Stimulated activated memory B cell treated with anti-CD40 and anti-IgM and Interleukin-4, amounts not matched to agents 10 μg/mL and 1 μg/mL and 100 μg/mL, for 72 hours (primary cell): ENCODE data around the gene GLT6D1.
"Not testable (repeated sequence)": the region's sequence is repeated elsewhere in the genome, so short reads cannot be mapped to it uniquely, and the experiment has no call there.

Source experiments
- ATAC-seq: fragments of 150-1000 bp; cut with Tn5 transposase; 2 replicates; pipeline ENCODE4 v1.10.0; 2021
- H3K27ac Mint-ChIP-seq: one replicate; pipeline ENCODE4 v1.8.0; 2022; ENCODE audit warnings: mild to moderate bottlenecking, mixed read lengths
- H3K27me3 Mint-ChIP-seq: one replicate; pipeline ENCODE4 v1.8.0; 2022; ENCODE audit warnings: mixed read lengths
- H3K36me3 Mint-ChIP-seq: one replicate; pipeline ENCODE4 v1.8.0; 2022; ENCODE audit warnings: mixed read lengths
- H3K4me1 Mint-ChIP-seq: one replicate; pipeline ENCODE4 v1.8.0; 2022; ENCODE audit warnings: mixed read lengths
- H3K4me3 Mint-ChIP-seq: one replicate; pipeline ENCODE4 v1.8.0; 2022; ENCODE audit warnings: mild to moderate bottlenecking, moderate library complexity, mixed read lengths
- H3K9me3 Mint-ChIP-seq: one replicate; pipeline ENCODE4 v1.8.0; 2022; ENCODE audit warnings: mixed read lengths

The GLT6D1 gene

DNA sequence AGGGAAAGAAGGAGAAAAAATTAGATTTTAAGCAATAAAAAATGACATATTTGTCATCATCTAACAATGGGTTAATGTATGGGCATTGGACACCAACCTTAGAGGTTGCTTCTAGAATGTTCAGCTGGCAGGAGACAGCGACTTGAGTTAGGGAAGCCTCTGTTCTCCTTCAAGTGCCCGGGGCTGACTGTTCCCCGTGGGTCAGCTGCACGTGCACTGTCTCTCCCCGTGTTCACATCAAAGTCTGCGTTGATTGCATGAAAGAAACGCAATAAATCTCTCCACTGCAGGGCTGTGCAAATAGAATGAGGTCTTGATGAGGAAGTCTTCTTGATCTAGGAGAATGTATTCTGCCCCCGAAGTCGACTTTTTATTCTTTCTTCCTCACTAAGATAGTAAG lies at the start of gene GLT6D1:
GLT6D1 (minus strand) TSS at position 345 of the 400 bp plus-strand sequence. CDS start 353 bp downstream, outside the sequence.
- no peak within 1 kb of the TSS for H3K27ac Mint-ChIP-seq
- peaks cover 15% of the 10 kb centered on the region for H3K9me3 Mint-ChIP-seq
- ATAC-seq: no peak
- H3K27me3 Mint-ChIP-seq: peaks cover 40% of the 10 kb centered on the region
- H3K36me3 Mint-ChIP-seq: peaks cover 5% of the 10 kb centered on the region
- no peak within 1 kb of the TSS for H3K4me3 Mint-ChIP-seq
- H3K4me1 Mint-ChIP-seq: no peaks in the 10 kb centered on the region

DNA sequence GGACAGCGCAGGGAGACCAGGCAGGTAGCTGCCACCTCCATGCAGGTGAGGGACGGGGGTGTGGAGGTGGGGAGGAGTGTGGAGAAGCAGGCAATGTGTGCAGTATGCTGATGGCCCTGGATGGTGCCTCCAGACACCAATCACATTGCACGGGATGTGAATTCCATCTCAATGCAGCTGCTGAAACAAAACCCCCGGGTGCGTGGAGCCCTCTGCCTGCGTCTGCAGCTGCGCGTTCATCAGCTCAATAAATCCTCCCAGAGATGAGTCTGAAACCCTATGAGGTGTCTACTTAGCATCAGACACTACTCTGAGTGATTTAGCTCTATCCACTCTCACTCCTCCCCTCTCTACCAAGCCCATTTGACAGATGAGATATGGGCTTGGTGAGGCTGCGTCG lies 49.7 kb upstream of the GLT6D1 start:
- H3K4me3 Mint-ChIP-seq: no peak overlapping the region
- no peaks in the 10 kb centered on the region for H3K4me1 Mint-ChIP-seq
- H3K27me3 Mint-ChIP-seq: peaks cover 35% of the 10 kb centered on the region
- peaks cover 3% of the 10 kb centered on the region for H3K9me3 Mint-ChIP-seq
- ATAC-seq: no peak
- no peaks in the 10 kb centered on the region for H3K36me3 Mint-ChIP-seq
- no peak overlapping the region for H3K27ac Mint-ChIP-seq

DNA sequence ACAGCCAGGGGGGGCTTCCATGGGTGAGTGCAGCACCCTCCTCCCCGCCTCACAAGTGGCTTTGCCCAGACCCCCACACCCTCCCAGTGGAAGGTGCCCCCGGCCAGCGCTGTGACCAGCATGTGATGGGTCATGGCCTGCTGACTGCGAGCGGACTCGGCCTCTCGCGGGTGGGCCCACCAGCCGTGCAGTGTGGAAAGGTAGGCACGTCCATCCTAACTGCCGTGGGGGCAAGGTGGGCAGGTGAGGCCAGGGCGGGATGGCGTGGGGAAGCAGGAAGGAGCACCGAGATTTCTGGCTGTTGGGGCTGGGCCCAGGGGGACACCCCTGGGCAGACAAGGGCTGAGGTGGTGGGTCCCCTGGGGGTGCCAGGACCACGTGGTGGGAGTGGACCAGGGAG lies 47.9 kb upstream of the GLT6D1 start:
- no peak for ATAC-seq
- H3K9me3 Mint-ChIP-seq: peaks cover 3% of the 10 kb centered on the region
- H3K4me3 Mint-ChIP-seq: no peak overlapping the region
- peaks cover 40% of the 10 kb centered on the region for H3K27me3 Mint-ChIP-seq
- no peaks in the 10 kb centered on the region for H3K4me1 Mint-ChIP-seq
- no peak overlapping the region for H3K27ac Mint-ChIP-seq
- no peaks in the 10 kb centered on the region for H3K36me3 Mint-ChIP-seq

- H3K4me1 Mint-ChIP-seq: no peaks in the 10 kb centered on the region
- no peak for ATAC-seq
- no peaks in the 10 kb centered on the region for H3K36me3 Mint-ChIP-seq
- no peak overlapping the region for H3K4me3 Mint-ChIP-seq
- peaks cover 49% of the 10 kb centered on the region for H3K27me3 Mint-ChIP-seq
- H3K27ac Mint-ChIP-seq: no peak overlapping the region
- no peaks in the 10 kb centered on the region for H3K9me3 Mint-ChIP-seq
Observed at GRCh38 chr9:135684691-135685090, 45.4 kb upstream of the GLT6D1 start.

DNA sequence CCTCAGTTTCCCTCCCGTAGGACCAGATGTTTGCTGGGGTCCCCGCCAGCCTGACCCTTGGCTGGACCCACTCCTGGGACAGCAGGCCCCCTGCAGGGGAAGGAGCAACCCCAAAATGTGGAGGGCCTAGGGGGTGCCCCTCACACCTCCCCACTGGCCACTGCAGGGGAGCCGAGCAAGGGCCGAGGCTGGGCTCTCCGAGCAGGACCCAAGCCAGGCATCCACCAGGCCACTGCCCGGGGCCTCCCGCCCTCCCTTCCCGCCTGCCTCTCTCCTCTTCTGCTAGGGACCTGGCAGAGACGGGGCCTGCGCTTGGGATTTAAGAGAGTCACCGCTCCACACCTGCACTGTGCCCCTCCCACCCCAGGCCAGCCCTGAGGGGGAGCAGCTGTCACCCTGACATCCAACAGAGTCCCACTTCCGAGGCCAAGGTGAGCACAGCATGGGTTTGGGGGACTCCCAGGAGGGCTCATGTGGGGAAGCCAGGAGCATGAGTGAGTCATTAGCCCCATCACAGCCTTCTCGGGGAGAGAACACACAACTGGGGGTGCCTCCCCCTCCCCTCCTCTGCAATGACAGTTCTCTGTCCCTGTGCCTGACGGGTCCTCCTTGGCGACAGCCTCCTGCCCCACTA lies 44.2 kb upstream of the GLT6D1 start:
- peaks cover 49% of the 10 kb centered on the region for H3K27me3 Mint-ChIP-seq
- no peak overlapping the region for H3K27ac Mint-ChIP-seq
- no peaks in the 10 kb centered on the region for H3K9me3 Mint-ChIP-seq
- no peaks in the 10 kb centered on the region for H3K4me1 Mint-ChIP-seq
- H3K4me3 Mint-ChIP-seq: no peak overlapping the region
- ATAC-seq: no peak
- H3K36me3 Mint-ChIP-seq: no peaks in the 10 kb centered on the region

DNA sequence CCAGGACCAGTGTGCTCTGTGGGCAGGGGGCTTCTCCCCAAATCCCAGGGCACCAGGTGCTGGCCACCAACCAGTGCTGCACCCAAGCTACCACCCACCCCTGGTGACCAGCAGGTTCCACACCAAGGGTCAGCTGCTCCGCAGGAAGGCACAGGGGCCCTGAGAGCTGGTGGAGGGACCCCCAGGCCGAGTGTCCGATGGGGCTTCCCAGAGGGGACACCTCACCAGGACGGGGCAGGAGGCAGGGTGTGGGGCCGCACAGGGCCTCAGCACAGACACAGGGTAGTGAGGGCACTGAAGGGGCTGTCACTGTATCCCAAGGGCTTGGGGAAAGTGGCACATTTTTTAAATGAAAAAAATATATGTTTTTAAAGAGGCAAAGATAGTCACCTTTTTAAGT lies 41.8 kb upstream of the GLT6D1 start:
- Mint-ChIP-seq H3K4me1 (no peaks in the 10 kb centered on the region), H3K9me3 (no peaks in the 10 kb centered on the region), H3K4me3 (no peak overlapping the region), H3K27ac (no peak overlapping the region), H3K36me3 (no peaks in the 10 kb centered on the region), H3K27me3 (peaks cover 49% of the 10 kb centered on the region)
- ATAC-seq: no peak

GRCh38 chr9:135680056-135680455 lies 40.7 kb upstream of the GLT6D1 start:
- Mint-ChIP-seq H3K36me3 (no peaks in the 10 kb centered on the region), H3K27ac (no peak overlapping the region), H3K4me1 (no peaks in the 10 kb centered on the region), H3K9me3 (no peaks in the 10 kb centered on the region), H3K27me3 (peaks cover 43% of the 10 kb centered on the region), H3K4me3 (no peak overlapping the region)
- ATAC-seq: no peak

- peaks cover 26% of the 10 kb centered on the region for H3K27me3 Mint-ChIP-seq
- H3K27ac Mint-ChIP-seq: no peak overlapping the region
- no peaks in the 10 kb centered on the region for H3K9me3 Mint-ChIP-seq
- no peak overlapping the region for H3K4me3 Mint-ChIP-seq
- no peaks in the 10 kb centered on the region for H3K36me3 Mint-ChIP-seq
- peak; percentile 22 for ATAC-seq
- no peaks in the 10 kb centered on the region for H3K4me1 Mint-ChIP-seq
Observed at GRCh38 chr9:135678236-135679017, 39.1 kb upstream of the GLT6D1 start.

DNA sequence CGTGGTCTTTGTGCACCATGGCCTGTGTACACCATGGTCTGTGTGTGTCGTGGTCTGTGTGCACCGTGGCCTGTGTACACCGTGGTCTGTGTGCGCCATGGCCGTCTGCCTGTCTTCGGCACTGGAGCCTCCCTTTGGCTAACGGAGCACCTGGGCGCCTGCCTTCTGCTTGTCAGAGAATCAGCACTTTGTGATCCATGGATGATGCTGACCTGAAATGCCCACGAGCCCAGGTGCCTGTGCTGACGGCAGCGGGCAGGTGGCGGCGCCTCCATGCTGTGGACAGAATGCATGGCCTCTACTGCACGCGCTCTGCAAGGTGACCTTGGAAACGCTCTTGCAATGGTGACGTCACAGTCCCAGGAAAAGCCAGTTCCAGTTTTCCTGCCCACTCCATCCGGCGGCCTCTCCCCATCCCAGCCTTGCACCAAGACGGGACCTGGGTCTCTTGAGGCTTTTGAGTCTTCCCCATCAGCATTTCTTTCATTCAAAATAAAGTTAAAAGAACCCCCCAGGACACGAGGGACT lies 38.4 kb upstream of the GLT6D1 start:
- Mint-ChIP-seq H3K36me3 (no peaks in the 10 kb centered on the region), H3K4me3 (no peak overlapping the region), H3K27ac (no peak overlapping the region), H3K4me1 (no peaks in the 10 kb centered on the region), H3K27me3 (peaks cover 19% of the 10 kb centered on the region), H3K9me3 (no peaks in the 10 kb centered on the region)
- no peak for ATAC-seq

GRCh38 chr9:135676891-135677290 lies 37.6 kb upstream of the GLT6D1 start:
- no peak overlapping the region for H3K4me3 Mint-ChIP-seq
- no peaks in the 10 kb centered on the region for H3K4me1 Mint-ChIP-seq
- peaks cover 11% of the 10 kb centered on the region for H3K27me3 Mint-ChIP-seq
- ATAC-seq: no peak
- no peak overlapping the region for H3K27ac Mint-ChIP-seq
- no peaks in the 10 kb centered on the region for H3K36me3 Mint-ChIP-seq
- H3K9me3 Mint-ChIP-seq: no peaks in the 10 kb centered on the region

DNA sequence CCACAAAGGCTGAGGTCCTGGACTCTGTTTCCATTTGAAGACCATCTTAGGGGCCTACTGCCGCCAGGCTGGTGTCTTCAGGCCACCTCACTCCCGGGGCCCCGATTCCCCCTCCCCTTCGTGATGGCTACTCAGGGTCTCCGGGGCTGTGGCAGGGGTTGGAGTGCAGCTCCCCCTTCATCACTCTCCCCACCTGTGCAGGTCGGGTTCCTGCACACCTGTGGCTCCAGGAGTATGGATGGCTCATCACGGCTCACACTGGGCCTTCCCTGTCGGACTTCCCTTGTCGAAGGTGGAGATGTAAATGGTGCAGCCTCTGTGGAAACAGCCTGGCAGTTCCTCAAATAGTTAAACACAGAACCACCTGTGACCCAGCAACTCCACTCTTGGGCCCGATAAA lies 35.6 kb upstream of the GLT6D1 start:
- H3K4me3 Mint-ChIP-seq: no peak overlapping the region
- no peaks in the 10 kb centered on the region for H3K4me1 Mint-ChIP-seq
- no peaks in the 10 kb centered on the region for H3K27me3 Mint-ChIP-seq
- no peaks in the 10 kb centered on the region for H3K9me3 Mint-ChIP-seq
- no peaks in the 10 kb centered on the region for H3K36me3 Mint-ChIP-seq
- no peak overlapping the region for H3K27ac Mint-ChIP-seq
- ATAC-seq: no peak

DNA sequence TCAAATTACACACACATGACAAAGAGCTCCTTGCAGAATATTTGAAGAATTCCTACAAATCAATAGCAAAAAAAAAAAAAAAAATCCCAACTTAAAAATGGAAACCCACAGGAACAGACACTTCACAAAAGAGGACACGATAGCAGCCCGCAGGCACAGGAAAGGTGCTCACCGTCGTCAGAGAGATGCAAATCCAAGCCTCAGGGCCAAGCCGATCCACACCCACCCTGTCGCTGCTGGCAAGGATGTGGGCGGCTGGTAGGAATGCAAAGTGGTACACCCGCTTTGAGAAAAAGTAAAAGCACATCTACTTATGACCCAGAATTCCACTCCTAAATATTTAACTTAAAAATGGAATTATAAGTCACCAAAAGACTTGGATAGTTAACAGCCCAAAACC lies 34.6 kb upstream of the GLT6D1 start:
- no peak overlapping the region for H3K27ac Mint-ChIP-seq
- no peak overlapping the region for H3K4me3 Mint-ChIP-seq
- no peaks in the 10 kb centered on the region for H3K36me3 Mint-ChIP-seq
- ATAC-seq: no peak
- H3K4me1 Mint-ChIP-seq: no peaks in the 10 kb centered on the region
- no peaks in the 10 kb centered on the region for H3K9me3 Mint-ChIP-seq
- no peaks in the 10 kb centered on the region for H3K27me3 Mint-ChIP-seq

DNA sequence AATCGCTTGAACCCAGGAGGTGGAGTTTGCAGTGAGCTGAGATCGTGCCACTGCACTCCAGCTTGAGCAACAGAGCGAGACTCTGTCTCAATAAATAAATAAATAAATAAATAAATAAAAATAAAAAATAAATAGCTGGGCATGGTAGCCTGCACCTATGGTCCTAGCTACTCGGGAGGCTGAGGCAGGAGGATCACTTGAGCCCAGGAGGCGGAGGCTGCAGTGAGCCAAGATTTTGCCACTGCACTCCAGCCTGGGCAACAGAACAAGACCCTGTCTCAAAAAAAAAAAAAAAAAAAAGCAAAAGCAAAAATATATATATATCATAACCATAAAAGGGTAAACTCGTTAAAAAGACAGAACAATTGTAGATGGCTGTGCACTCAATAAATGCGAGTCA lies 33.4 kb upstream of the GLT6D1 start:
- H3K27me3 Mint-ChIP-seq, ATAC-seq, H3K27ac Mint-ChIP-seq, H3K4me3 Mint-ChIP-seq, H3K9me3 Mint-ChIP-seq, H3K4me1 Mint-ChIP-seq, H3K36me3 Mint-ChIP-seq: not testable (repeated sequence)

GRCh38 chr9:135671591-135672041 lies 32.3 kb upstream of the GLT6D1 start:
- no peak for ATAC-seq
- no peak overlapping the region for H3K4me3 Mint-ChIP-seq
- H3K9me3 Mint-ChIP-seq: peaks cover 3% of the 10 kb centered on the region
- no peaks in the 10 kb centered on the region for H3K36me3 Mint-ChIP-seq
- H3K27ac Mint-ChIP-seq: no peak overlapping the region
- no peaks in the 10 kb centered on the region for H3K4me1 Mint-ChIP-seq
- H3K27me3 Mint-ChIP-seq: no peaks in the 10 kb centered on the region

DNA sequence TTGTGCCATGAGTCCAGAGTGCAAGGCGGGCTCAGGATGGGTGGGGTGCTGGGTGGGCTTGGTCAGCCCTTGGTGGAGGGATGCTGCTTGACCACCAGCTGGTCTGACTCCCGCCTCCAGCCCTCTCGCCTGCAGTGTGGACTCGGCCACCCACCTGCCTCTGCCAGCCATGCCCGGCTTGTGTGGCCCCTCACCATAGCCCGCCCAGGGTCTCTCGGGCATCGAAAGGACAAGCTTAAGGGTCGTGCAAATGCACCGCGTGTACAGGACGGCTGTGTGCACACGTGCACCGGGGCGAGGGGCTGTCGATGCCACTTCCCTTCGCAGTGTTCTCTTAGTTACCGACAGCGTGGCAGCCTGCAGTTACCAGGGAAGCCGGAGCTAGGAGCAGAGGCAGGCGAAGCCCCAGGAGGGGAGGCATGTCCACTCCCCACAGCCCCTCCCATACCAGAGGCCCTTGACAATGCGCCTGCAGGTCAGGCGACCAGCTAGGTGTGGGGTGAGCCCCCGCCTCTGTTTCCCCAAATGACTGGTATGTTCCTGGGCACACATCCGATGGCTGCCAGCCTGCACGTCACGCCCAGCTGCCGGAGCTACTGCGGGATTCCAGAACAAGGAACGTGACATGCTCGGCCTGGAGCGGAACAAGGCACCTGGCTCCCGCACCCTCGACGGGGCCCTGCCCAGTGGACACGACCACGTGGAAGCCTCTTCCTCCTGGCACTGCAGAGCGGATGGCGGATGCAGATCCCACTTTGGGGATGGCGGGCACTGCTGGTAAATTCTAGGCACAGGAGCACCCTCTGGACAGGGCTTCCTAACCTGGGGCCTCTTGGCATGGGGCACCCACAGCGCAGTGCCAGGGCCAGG lies 31.6 kb upstream of the GLT6D1 start:
- Mint-ChIP-seq H3K4me1 (no peaks in the 10 kb centered on the region), H3K27me3 (peaks cover 3% of the 10 kb centered on the region), H3K9me3 (peaks cover 3% of the 10 kb centered on the region), H3K4me3 (no peak overlapping the region), H3K27ac (no peak overlapping the region), H3K36me3 (no peaks in the 10 kb centered on the region)
- no peak for ATAC-seq
